Measurements from ENCODE around the gene GNPDA1. TPM values are rescaled to one million over a fixed set of nuclear protein-coding genes. Genes with fewer than 3 reads are reported as not detected.

The GNPDA1 gene
- total and polyA plus RNA-seq, 2 of the 4 experiments (the other 2 are of a cell fraction) = 23.1 to 60.6 TPM

- Histone ChIP-seq H3K27ac (ENCODE audit: insufficient read depth, low read length) (no peak overlapping the region), H3K4me1 (ENCODE audit: control insufficient read depth, insufficient read depth, low read length) (no peaks in the 10 kb centered on the region), H3K79me1 (ENCODE audit: low read depth in 1 of 2, low read length in 2 of 2) (no peaks in the 10 kb centered on the region), H3K4ac (ENCODE audit: low read depth, low read length) (no peak overlapping the region), H2AFZ (replicated peaks; ENCODE audit: low read length, poor library complexity) (no peak overlapping the region), H3K9me1 (ENCODE audit: insufficient read depth, low read length) (no peaks in the 10 kb centered on the region), H4K8ac (ENCODE audit: low read depth in 2 of 2, low read length in 2 of 2) (no peak overlapping the region), H3K23ac (ENCODE audit: low read depth, low read length) (no peak overlapping the region), H2BK5ac (ENCODE audit: low read depth, low read length, poor library complexity, severe bottlenecking) (no peak overlapping the region), H3K27me3 (ENCODE audit: control insufficient read depth, insufficient read depth, low read length) (peaks cover 13% of the 10 kb centered on the region), H3K9me3 (ENCODE audit: control insufficient read depth, insufficient read depth, low read length) (no peaks in the 10 kb centered on the region), H3K18ac (ENCODE audit: low read depth, low read length) (no peak overlapping the region), H3K4me3 (ENCODE audit: insufficient read depth, low read depth, low read length) (no peak overlapping the region), H2BK20ac (ENCODE audit: low read depth, low read length) (no peak overlapping the region), H3K56ac (ENCODE audit: extremely low read depth, insufficient read depth, low read length) (no peak overlapping the region), H4K20me1 (ENCODE audit: insufficient read depth, low read length) (no peaks in the 10 kb centered on the region), H2AK9ac (replicated peaks; ENCODE audit: low read depth, low read length, poor library complexity) (no peak overlapping the region), H2BK15ac (ENCODE audit: low read depth, low read length) (no peak overlapping the region), H3K36me3 (ENCODE audit: control insufficient read depth, insufficient read depth, low read length) (no peaks in the 10 kb centered on the region), H3K4me2 (ENCODE audit: low read depth, low read length) (no peak overlapping the region), H3K14ac (replicated peaks; ENCODE audit: low read depth, low read length) (no peak overlapping the region), H3K9ac (ENCODE audit: low read depth, low read length) (no peak overlapping the region), H4K91ac (ENCODE audit: insufficient read depth, low read depth, low read length) (no peak overlapping the region), H4K5ac (ENCODE audit: low read depth, low read length) (no peak overlapping the region), H2BK120ac (ENCODE audit: low read depth, low read length) (no peak overlapping the region), H2AK5ac (ENCODE audit: low read depth, low read length) (no peak overlapping the region)
- CTCF ChIA-PET = no interaction called here
- 80% methylated on average over 1 of the region's 13 CpGs; no CpG with 5 or more reads in 1 of the 2 experiments for WGBS, 2 experiments (ENCODE audit: extremely low coverage in 2 of 2, insufficient read length in 1 of 2)
- dilution Hi-C loops (cut with HindIII; ENCODE audit: low sequenced_read_pairs, unreplicated experiment) = no loop called here
- ATAC-seq (ENCODE audit: low read depth) (no peak), DNase-seq (no peak)
- in situ Hi-C loops (cut with MboI; ENCODE audit: low sequenced_read_pairs) = no loop called here
- intact Hi-C loops (cut with micrococcal nuclease) = no loop called here
- no peak for TF ChIP-seq CEBPB (IDR thresholded peaks at IDR 0.05; ENCODE audit: low read depth, low read length)
- no peak for TF ChIP-seq MAZ (IDR thresholded peaks at IDR 0.05; ENCODE audit: borderline replicate concordance, low read depth, low read length)
- TF ChIP-seq, protein P1, sequence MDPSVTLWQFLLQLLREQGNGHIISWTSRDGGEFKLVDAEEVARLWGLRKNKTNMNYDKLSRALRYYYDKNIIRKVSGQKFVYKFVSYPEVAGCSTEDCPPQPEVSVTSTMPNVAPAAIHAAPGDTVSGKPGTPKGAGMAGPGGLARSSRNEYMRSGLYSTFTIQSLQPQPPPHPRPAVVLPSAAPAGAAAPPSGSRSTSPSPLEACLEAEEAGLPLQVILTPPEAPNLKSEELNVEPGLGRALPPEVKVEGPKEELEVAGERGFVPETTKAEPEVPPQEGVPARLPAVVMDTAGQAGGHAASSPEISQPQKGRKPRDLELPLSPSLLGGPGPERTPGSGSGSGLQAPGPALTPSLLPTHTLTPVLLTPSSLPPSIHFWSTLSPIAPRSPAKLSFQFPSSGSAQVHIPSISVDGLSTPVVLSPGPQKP (IDR thresholded peaks at IDR 0.05; ENCODE audit: borderline replicate concordance, low read depth, low read length) = no peak
- TF ChIP-seq NFE2L2 (IDR thresholded peaks at IDR 0.05; ENCODE audit: low read depth, low read length) = no peak
- no peak for TF ChIP-seq MAFK (IDR thresholded peaks at IDR 0.05; ENCODE audit: low read depth, low read length)
- TF ChIP-seq, protein P2, sequence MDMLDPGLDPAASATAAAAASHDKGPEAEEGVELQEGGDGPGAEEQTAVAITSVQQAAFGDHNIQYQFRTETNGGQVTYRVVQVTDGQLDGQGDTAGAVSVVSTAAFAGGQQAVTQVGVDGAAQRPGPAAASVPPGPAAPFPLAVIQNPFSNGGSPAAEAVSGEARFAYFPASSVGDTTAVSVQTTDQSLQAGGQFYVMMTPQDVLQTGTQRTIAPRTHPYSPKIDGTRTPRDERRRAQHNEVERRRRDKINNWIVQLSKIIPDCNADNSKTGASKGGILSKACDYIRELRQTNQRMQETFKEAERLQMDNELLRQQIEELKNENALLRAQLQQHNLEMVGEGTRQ (IDR thresholded peaks at IDR 0.05; ENCODE audit: low read depth, low read length) = no peak
- TF ChIP-seq CHD1 (IDR thresholded peaks at IDR 0.05; ENCODE audit: low read depth, low read length) = no peak
- TF ChIP-seq SMC3 (IDR thresholded peaks at IDR 0.05; ENCODE audit: low read depth, low read length) = no peak
- TF ChIP-seq BHLHE40 (IDR thresholded peaks at IDR 0.05; ENCODE audit: low read depth, low read length) = no peak
- no peak for TF ChIP-seq FOS (IDR thresholded peaks at IDR 0.05; ENCODE audit: low read depth, low read length)
- TF ChIP-seq RCOR1 (IDR thresholded peaks at IDR 0.05; ENCODE audit: insufficient replicate concordance, low read length) = no peak
- no peak for TF ChIP-seq POLR2A (IDR thresholded peaks at IDR 0.05; ENCODE audit: low read depth, low read length)
- no peak for TF ChIP-seq RFX5 (IDR thresholded peaks at IDR 0.05; ENCODE audit: low read depth, low read length)
- TF ChIP-seq RAD21 (IDR thresholded peaks at IDR 0.05; ENCODE audit: low read length) = no peak
- TF ChIP-seq CTCF (conservative IDR thresholded peaks at IDR 0.05; ENCODE audit: low read depth, low read length) = no peak
- TF ChIP-seq MXI1 (IDR thresholded peaks at IDR 0.05; ENCODE audit: borderline replicate concordance, low read depth, low read length) = no peak
- POLR2A ChIA-PET (ENCODE audit: unreplicated experiment) = no interaction called here
- BruUV-seq (replicated peaks) = no TSS peak
Measured at GRCh38 chr5:142036918-142037317, 24.1 kb upstream of the GNPDA1 start.
